Skeletal muscle satellite cell (primary cell): ENCODE measurements around the gene CD4.
A peak's percentile ranks its signal among the peaks of the same experiment; 100 is the strongest.

ENCODE experiments used
- H3K27me3 ChIP-seq: 2 replicates; pipeline ENCODE4 v1.7.0; 2013; ENCODE audit warnings: low read length; ENCODE audit not compliant: control insufficient read depth, insufficient read depth
- H3K36me3 ChIP-seq: 2 replicates; pipeline ENCODE4 v1.7.0; 2013; ENCODE audit warnings: mild to moderate bottlenecking, control low read depth, low read length; ENCODE audit not compliant: insufficient read depth
- H3K4me1 ChIP-seq: 2 replicates; pipeline ENCODE4 v1.7.0; 2013; ENCODE audit warnings: low read length; ENCODE audit not compliant: control insufficient read depth, insufficient read depth
- H3K4me2 ChIP-seq: 2 replicates; pipeline ENCODE4 v1.7.0; 2013; ENCODE audit warnings: mild to moderate bottlenecking, low read length
- H3K4me3 ChIP-seq: 2 replicates; pipeline ENCODE4 v1.7.0; 2013; ENCODE audit warnings: low read length
- H3K9ac ChIP-seq: 2 replicates; pipeline ENCODE4 v1.7.0; 2013; ENCODE audit warnings: mild to moderate bottlenecking, low read depth, low read length, moderate library complexity
- H3K9me3 ChIP-seq: replicated peaks from 2 replicates; pipeline ENCODE4 v1.7.0; 2013; ENCODE audit warnings: mild to moderate bottlenecking, control low read depth, low read length

Gene CD4

DNA sequence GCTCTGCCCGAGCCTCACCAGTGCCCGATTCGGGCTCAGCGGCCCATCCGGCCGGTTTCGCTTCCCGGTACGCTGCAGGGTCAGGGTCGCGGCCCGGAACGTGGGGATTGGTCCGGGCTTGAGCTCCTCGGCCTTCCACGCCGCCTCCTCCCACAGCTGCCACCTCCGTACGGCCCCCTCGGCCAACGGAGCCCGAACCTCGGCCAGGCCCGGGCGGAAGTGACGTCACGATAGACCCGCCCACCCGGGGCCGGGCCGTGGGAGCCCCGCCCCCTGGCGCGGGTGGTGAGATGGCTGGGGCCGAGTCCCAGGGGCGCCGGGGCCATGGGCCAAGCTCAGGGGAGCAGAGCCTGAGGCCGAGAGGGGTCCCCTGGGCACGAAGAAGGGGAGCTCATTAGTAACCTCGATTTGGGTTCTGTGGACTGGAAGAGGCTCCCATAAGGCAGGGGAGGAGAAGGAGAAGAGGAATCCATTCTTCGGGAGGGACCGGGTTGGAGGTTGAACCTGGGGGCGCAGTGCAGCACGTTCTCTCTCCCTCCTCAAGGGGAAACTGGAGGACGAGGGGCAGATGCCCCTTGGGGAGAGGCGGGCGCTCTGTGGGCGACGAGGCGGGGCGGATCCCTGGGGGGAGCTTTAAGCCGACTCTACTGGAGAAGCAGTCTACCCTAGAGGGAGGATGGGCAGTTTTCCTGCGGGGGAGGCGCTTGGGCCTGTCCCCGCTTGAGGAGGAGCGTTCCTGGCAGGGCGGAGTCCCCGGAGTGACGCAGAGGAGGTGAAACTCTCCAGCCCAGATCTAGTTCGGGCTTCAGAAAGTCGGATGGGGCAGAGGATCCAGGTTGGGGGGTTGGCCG is 36.2 kb upstream of the CD4 start, which contains the start of gene MLF2:
Gene MLF2, minus strand, starts transcription at position 221 of the 851 bp plus-strand sequence. CDS start 807 bp downstream, outside the sequence.
- no peaks in the 10 kb centered on the region for H3K27me3 ChIP-seq
- H3K4me1 ChIP-seq = peaks cover 15% of the 10 kb centered on the region
- peak within 1 kb of the TSS; percentile 96 for H3K4me2 ChIP-seq
- peaks cover 37% of the 10 kb centered on the region for H3K36me3 ChIP-seq
- H3K9me3 ChIP-seq = no peaks in the 10 kb centered on the region
- H3K9ac ChIP-seq = peak within 1 kb of the TSS; percentile 95
- peak within 1 kb of the TSS; percentile 96 for H3K4me3 ChIP-seq

DNA sequence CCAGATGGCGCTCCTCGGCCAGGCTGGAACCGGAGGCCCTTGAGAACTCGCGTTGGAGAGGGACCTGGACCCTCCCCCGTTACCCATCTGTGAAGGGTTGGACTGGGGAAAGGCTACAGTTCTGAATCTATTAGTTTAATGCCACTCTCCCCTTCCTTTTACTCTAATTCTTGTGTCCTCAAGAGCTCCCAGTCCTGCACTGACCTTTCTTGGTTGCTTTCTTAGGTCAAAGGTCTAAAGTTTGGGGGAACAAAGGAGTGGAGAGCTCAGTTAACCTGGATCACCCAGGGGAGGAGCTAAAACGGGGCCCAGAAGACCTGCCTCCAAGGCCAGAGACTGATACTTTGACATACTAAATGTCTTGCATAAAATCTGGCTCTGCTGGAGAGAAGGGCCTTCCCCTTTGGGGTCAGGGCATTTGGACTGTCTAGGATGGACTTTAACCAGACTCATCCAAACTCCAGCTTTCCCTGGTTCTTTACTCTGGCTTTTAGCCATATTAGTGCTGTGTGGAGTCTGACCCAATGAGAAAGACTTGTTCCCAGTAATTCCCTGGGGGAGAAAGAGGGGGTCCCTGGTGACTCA is 35.5 kb upstream of the CD4 start:
- Histone ChIP-seq H3K9ac (peak overlapping the region; percentile 32), H3K9me3 (no peaks in the 10 kb centered on the region), H3K27me3 (no peaks in the 10 kb centered on the region), H3K4me3 (no peak overlapping the region), H3K4me1 (peaks cover 15% of the 10 kb centered on the region), H3K4me2 (peak overlapping the region; percentile 51), H3K36me3 (peaks cover 30% of the 10 kb centered on the region)

DNA sequence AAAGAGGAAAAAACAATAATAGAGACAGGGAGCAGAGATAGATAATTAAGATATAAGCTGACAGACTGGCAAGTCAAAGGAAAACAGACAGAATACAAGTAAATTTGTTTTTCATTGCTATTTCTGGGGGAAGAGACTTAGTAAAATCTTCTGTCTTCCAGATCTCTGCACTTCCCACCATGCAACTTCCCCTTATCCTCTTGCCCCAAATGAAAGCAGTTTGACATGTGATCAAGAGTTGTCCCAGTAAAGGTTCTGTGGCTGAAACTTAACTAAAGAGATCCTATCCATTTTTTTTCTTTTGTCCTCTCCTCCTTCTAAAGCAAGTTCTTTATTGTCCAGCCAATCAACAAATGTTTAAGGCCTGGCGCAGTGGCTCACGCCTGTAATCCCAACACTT is 34.9 kb upstream of the CD4 start:
- H3K9me3 ChIP-seq = no peaks in the 10 kb centered on the region
- H3K4me2 ChIP-seq = no peak overlapping the region
- H3K4me1 ChIP-seq = peaks cover 15% of the 10 kb centered on the region
- no peak overlapping the region for H3K4me3 ChIP-seq
- H3K9ac ChIP-seq = no peak overlapping the region
- no peaks in the 10 kb centered on the region for H3K27me3 ChIP-seq
- peaks cover 25% of the 10 kb centered on the region for H3K36me3 ChIP-seq

DNA sequence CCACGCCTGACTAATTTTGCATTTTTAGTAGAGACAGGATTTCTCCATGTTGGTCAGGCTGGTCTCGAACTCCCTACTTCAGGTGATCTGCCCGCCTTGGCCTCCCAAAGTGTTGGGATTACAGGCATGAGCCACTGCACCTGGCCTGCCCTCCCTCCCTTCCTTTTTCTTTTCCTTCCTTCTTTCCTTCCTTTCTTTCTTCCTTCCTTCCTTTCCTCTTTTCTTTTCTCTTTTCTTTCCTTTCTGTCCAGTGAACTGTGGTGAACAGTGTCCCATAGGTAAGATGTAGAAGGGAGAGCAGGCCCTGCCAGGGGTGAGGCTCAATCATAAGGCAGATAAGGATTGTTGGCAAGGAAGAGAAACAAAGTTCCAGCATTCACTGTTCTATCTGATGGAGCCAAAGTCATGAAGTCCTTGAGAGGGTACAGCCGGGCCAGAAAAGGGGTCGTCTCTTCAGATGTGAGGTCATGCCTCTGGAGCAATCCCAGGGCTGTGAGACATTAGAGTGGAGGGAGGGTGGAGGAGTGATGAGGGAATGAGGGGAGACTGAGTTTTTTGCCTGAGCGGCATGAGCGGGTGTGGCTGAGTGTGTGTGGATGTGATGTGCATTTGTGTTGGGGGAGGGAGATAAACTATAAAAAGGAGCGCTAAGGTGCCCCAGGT is 32.2 kb upstream of the CD4 start:
- Histone ChIP-seq H3K27me3 (no peaks in the 10 kb centered on the region), H3K36me3 (no peaks in the 10 kb centered on the region), H3K9ac (no peak overlapping the region), H3K4me1 (peaks cover 4% of the 10 kb centered on the region), H3K9me3 (no peaks in the 10 kb centered on the region), H3K4me3 (no peak overlapping the region), H3K4me2 (no peak overlapping the region)

DNA sequence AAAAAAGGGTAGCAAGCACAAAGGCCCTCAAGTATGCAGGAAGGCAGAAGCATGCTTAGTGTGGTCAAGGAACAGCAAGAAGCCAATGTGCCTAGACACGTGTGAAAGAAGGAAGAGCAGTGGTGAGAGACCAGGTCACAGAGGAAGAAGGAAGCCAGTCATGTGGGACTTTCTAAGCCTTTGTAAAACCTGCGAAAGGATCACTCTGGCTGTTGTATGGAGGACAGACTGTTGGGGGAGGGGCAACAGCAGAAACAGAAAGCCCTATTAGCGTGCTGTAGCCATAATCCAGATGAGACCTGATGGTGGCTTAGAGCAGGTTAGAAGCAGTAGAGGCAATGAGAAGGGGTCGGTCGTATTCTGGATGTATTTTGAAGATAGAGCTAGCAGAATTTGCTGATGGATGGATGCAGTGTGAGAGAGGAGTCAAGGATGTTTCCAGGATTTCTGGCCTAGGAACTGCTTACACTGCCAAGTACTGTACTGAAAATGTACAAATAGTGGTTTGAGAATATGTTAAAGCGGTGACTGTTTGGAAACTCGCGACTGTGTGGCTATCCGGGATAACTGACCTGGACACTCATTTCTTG is 30.7 kb upstream of the CD4 start:
- H3K4me1 ChIP-seq = peaks cover 10% of the 10 kb centered on the region
- H3K9me3 ChIP-seq = no peaks in the 10 kb centered on the region
- H3K4me3 ChIP-seq = no peak overlapping the region
- H3K9ac ChIP-seq = no peak overlapping the region
- H3K36me3 ChIP-seq = no peaks in the 10 kb centered on the region
- H3K4me2 ChIP-seq = no peak overlapping the region
- no peaks in the 10 kb centered on the region for H3K27me3 ChIP-seq

DNA sequence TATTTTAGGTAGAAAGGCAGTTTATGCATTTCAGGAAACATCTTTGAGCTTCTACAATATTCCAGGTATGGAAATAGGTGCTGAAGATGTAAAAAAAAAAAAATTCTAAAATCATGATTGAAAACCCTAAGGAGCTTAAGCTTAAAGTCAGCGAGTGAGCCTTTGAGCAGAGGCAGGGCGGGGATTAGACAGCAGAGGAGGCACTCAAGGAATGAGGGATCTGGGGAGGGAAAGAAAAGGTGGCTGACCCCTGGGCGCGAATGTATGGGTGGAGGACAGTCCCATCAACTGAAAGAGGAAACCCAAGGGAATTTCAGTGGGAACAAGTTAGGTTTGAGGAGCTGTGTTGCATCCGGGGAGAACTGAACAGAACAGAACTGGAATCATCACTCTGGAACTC is 29.6 kb upstream of the CD4 start:
- Histone ChIP-seq H3K27me3 (no peaks in the 10 kb centered on the region), H3K4me2 (no peak overlapping the region), H3K9me3 (no peaks in the 10 kb centered on the region), H3K9ac (no peak overlapping the region), H3K4me3 (no peak overlapping the region), H3K36me3 (no peaks in the 10 kb centered on the region), H3K4me1 (peaks cover 15% of the 10 kb centered on the region)

- H3K4me1 ChIP-seq = peaks cover 32% of the 10 kb centered on the region
- H3K4me3 ChIP-seq = peak overlapping the region; percentile 44
These were observed 25.9 kb upstream of the CD4 start for GRCh38 chr12:6763380-6763779.

DNA sequence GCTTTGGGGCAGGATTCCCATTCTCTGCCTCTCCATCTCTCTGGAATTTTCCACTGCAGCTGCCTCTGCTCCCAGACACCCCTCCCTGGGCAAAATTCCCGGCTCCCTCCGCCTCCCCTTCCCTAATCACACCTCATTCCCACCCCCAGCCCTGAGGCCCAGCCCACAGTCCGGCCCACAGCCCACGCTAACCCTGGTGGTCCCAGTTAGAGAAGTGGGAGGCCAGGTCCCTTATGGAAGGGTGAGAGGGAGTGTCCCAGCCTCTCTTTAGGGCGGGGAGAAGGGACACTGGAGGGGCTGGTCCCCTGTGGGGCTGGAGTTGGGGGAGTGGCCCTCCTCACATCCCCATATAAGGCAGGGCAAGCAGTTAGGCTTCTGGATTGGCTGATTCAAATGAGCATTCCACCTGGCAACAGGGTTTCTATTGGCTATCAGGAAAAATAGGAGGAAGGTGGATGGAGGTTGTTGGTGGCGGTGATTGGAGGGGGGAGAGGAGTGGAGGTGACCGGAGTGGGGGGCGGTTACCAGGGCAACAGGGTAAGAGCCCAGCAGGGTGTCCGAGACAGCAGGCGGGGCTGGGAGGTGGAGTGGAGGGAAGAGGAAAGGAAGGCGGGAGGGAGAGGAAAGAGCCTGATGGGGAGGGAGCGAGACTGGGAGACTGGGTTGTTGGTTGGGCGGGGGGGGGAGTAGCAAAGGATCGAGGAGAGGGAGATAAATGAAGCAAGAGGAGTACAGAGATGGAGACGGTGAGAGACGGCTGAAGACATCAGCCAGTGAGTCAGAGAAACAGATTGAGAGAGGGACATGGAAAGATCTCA is 25.1 kb upstream of the CD4 start:
- H3K4me1 ChIP-seq = peaks cover 40% of the 10 kb centered on the region
- peak overlapping the region; percentile 98 for H3K4me3 ChIP-seq
- peak overlapping the region; percentile 93 for H3K4me2 ChIP-seq
- peaks cover under 1% of the 10 kb centered on the region for H3K36me3 ChIP-seq
- H3K9me3 ChIP-seq = no peaks in the 10 kb centered on the region
- H3K9ac ChIP-seq = peak overlapping the region; percentile 39
- H3K27me3 ChIP-seq = no peaks in the 10 kb centered on the region

More at GRCh38 chr12:6763380-6763779, 25.9 kb upstream of the CD4 start:
- Histone ChIP-seq H3K36me3 (no peaks in the 10 kb centered on the region), H3K9me3 (no peaks in the 10 kb centered on the region), H3K9ac (peak overlapping the region; percentile 39), H3K27me3 (no peaks in the 10 kb centered on the region), H3K4me2 (peak overlapping the region; percentile 75)

- Histone ChIP-seq H3K4me3 (peak overlapping the region; percentile 98), H3K9me3 (no peaks in the 10 kb centered on the region), H3K36me3 (peaks cover 10% of the 10 kb centered on the region), H3K4me1 (peaks cover 45% of the 10 kb centered on the region), H3K4me2 (peak overlapping the region; percentile 93), H3K27me3 (no peaks in the 10 kb centered on the region), H3K9ac (peak overlapping the region; percentile 86)
These were observed 24.2 kb upstream of the CD4 start for GRCh38 chr12:6765048-6765633.

DNA sequence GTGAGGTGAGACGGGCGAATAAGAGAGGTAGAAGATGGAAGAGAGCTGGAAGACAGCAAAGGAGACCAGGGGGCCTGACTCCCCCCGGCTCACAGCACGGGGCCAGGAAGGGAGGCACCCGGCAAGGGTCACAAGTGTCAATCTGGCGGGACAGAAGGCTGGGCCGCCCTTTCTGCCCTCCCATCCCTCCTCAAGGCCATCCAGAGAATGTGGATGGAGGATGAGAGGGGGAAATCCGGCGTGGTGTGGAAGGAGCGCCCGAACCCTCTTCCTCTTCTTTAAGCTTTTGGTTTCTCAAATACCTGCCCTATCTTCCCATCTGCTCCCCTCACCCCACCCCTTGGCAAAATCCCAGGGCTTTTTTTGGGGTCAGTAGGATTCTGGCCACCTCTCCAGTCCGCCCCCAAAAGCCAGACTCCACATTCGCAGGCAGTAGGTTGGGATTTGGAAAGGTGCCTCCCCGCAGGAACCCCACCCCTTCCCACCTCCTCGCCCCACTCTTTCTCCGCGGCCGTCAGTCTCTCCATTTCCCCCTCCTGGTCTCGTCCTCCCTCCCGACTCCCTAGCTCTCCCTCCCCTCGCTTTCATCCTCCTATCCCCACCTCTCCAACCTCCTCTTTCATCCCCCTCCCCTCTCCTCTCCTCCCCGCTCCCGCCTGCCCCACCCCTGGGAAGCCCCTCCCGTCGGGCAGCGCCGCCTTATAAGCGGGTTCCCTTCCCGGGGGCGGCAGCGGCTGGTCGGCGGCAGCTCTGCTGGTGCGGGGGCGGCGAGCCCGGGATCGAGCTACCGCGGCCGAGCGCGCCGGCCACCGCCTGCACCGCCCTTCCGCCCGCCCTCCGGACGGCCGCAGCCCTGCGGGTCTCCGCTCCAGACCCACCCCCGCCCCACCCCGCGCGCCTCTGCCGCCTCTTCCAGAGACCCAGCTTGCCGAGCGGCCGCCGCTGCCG is 23.4 kb upstream of the CD4 start, which contains the start of gene PTMS:
Gene PTMS, plus strand, starts transcription at position 730 of the 948 bp plus-strand sequence. CDS start 343 bp downstream, outside the sequence.
- H3K4me2 ChIP-seq = peak within 1 kb of the TSS; percentile 93
- H3K27me3 ChIP-seq = no peaks in the 10 kb centered on the region
- H3K4me3 ChIP-seq = peak within 1 kb of the TSS; percentile 98
- H3K36me3 ChIP-seq = peaks cover 15% of the 10 kb centered on the region
- no peaks in the 10 kb centered on the region for H3K9me3 ChIP-seq
- peaks cover 45% of the 10 kb centered on the region for H3K4me1 ChIP-seq
- H3K9ac ChIP-seq = peak within 1 kb of the TSS; percentile 86
